CD4-positive, alpha-beta T cell treated with Interleukin-12 subunit alpha and Interleukin-12 subunit beta, for 1 hour (primary cell): ENCODE results near the gene SNX17.

ENCODE experiments used
- DNase-seq: peaks from one replicate; pipeline ENCODE4 v3.0.0-alpha.2; 2020

SNX17 gene

GRCh38 chr2:27370816-27371620 is 602 bp downstream of the SNX17 start:
- DNase-seq, result peak; percentile 44

GRCh38 chr2:27372937-27373336 is 2.5 kb downstream of the SNX17 start:
- DNase-seq, result no peak

- DNase-seq, result no peak
These were observed 3.2 kb downstream of the SNX17 start for GRCh38 chr2:27373567-27373966.

DNA sequence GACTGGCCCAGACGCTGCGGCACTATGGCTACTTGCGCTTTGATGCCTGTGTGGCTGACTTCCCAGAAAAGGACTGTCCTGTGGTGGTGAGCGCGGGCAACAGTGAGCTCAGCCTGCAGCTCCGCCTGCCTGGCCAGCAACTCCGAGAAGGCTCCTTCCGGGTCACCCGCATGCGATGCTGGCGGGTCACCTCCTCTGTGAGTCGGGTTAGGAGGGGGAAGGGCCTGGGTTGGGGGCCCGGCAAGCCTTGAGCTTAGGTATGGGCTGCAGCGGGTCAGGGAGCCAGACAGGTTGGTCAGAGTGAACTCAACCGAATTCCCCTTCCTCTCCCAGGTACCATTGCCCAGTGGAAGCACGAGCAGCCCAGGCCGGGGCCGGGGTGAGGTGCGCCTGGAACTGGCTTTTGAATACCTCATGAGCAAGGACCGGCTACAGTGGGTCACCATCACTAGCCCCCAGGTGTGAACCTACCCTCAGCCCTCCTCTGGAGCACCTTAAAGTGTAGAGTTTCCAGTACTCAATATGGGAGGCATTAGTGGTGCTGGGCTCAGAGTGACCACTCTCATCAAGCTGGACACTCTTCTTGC is 5.2 kb downstream of the SNX17 start:
- DNase-seq, result no peak

DNA sequence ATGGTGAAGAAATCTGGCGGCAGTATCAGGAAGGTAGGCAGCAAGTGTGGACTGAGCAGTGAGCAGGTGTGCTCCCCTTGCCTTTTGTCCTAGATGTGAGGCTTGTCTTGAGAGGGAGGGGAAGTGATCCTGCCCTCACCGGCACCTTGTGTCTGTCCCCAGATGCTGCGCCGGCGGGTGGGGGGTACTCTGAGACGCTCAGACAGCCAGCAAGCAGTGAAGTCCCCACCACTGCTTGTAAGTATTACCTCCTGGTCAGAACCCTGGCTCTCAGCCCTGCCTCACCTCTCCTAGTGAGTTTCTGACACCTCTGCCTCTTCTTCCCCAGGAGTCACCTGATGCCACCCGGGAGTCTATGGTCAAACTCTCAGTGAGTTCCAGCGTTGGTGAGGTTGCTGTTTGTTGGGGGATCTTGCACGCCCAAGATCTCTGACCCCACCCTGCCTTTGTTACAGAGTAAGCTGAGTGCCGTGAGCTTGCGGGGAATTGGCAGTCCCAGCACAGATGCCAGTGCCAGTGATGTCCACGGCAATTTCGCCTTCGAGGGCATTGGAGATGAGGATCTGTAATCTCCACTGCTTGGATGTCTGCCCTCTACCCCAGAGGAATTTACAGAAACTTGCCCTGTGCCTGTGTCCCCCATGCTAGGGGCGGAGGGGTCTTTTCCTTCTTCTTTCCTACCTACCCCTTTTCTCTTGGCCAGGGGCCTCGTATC is 5.9 kb downstream of the SNX17 start:
- DNase-seq, result no peak

DNA sequence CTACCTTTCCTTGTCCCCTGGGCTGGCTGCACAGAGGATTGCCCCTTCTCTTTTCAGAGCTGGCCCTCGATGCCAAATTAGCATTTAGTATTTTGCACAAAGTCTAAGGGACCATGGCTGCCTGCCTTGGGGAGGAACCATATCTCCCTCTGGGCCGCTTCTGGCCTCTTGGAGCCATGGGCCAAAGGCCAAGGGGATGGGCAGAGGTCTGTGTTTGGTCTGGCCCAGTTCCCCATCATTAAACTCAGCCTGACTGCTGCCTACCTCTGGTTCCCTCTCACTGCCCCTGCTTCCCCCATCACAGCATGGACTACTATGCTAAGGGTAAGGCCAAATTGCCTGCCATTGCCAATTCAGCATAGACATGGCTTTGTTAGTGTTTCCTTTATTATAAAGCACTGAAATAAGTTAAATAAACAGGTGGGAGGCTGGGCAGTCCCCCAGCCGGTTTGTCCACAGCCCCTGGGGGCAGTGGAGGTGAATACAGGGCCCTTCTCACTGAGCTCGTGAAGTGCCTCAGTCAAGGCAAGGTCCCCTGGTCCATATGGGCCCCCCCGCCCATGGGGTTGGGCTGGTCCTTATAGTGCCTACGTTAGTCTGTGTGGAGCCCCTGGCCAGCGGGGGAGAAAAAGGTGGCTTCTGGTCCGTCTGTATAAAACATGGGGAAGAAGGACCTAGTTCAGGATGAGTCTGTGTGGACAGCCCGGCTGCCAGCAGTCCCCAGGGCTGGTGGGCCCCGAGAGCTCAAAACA is 6.6 kb downstream of the SNX17 start:
- no peak for DNase-seq

DNA sequence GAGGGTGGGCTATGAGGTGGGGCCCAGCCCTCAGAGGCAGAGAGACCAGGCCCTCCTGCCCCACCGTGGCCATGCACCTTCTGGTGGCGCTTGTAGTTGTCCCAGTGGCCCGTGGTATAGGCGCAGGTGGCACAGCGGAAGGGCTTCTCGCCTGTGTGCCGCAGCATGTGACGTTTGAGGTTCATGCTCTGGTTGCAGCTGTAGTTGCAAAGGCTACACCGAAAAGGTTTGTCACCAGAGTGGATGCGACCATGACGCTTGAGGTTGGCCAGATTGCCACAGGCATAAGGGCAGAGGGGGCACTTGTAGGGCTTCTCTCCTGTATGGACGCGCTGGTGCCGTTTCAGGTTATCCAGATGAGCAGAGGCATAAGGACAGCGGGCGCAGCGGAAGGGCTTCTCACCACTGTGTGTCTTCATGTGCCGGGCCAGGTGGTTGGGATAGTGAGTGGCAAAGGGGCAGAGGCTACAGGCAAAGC is 7.2 kb downstream of the SNX17 start:
- DNase-seq, result no peak

DNA sequence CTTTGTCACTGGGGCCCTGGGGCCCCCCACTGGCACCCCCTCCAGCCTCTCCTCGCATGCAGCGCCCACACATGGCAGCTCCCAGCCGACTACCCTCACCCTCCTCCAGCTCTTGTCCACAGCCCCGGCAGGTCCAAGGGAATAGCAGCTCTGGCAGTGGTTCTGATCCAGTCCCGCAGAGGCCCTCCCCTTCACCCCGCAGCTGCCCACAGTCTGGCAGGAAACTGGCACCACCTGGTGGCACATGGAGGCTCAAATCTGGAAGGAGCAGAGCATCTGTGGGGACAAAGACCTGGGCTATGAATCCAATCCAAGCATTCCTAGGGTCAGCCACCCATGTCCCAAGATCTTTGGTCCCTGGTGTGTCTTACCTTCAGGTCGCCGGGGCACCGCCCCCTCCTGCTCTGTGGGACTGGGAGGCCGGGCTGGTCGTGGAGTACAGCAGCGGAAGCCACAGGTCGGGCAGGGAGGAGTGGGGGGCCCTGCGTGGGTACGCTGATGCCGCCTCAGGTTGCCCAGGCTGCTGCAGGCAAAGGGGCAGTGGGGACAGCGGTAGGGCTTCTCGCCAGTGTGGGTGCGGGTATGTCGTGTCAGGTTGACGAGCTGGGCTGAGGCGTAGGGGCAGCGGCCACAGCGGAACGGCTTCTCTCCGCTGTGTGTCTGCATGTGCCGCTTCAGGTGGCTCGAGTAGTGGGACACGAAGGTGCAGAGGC is 7.8 kb downstream of the SNX17 start:
- peak; percentile 19 for DNase-seq

GRCh38 chr2:27378809-27379290 is 8.4 kb downstream of the SNX17 start:
- no peak for DNase-seq

DNA sequence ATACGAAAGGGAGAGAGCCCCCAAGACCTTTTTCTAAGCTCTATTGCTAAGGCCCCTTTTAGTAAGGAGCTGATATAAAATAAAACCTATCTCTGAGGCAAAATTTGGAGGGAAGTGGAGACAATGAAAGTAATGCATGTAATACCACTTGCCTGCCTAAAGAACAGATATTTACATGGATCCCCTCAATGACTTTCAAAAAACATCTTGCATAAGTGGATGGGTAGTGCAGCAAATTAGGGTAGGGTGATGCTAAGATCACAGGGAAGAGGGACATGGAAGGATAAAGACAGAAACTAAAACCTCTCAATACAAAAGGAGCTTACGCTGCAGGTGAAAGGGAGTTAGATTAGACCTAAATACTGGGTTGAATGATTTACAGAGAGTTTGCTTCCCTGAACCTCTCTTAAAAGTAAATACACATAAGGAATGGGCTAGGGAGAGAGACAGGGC is 9.0 kb downstream of the SNX17 start:
- DNase-seq, result no peak

DNA sequence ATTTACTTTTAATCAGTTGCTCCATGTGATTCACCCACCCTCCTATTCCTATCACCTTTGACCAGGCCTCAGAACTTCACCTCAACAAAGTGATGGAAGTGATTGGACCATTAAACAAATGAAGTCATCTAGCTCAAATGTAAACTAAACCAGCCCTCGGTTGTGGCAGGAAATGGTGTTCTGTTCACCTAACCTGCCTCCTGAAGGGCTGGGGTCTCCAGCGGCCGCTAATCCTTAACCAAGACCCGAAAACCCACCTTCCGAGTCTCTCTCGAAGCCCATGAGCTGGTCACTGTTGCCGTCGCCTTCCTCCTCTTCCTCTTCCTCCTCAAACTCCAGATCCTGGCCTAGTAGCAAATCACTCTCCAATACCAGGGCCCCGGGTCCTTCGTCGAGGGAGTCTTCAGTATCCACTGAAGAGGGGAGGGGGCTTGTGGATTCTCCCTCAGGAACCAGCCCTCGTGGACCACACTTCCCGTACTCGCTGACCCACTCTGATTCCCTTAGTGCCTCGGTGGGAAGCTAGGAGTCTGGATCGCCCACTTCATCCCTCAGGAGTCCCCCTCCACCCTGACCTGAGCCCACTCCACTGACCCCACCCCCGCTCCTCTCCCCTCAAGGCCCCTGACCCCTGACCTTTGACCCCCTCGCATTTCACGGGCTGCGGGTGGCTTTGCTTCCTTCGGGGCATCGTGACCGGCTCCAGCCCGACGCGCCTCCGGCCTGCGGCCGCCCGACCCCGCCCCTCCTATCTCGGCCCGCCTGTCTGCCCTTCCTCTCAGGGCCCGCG is 9.6 kb downstream of the SNX17 start:
- peak; percentile 43 for DNase-seq

- DNase-seq, result peak; percentile 92
These were observed 10.5 kb downstream of the SNX17 start, which contains the start of gene ZNF513 for GRCh38 chr2:27380626-27381545. ZNF513 (minus strand) TSS chr2:27380734; CDS start chr2:27380526, 208 bp downstream.

DNA sequence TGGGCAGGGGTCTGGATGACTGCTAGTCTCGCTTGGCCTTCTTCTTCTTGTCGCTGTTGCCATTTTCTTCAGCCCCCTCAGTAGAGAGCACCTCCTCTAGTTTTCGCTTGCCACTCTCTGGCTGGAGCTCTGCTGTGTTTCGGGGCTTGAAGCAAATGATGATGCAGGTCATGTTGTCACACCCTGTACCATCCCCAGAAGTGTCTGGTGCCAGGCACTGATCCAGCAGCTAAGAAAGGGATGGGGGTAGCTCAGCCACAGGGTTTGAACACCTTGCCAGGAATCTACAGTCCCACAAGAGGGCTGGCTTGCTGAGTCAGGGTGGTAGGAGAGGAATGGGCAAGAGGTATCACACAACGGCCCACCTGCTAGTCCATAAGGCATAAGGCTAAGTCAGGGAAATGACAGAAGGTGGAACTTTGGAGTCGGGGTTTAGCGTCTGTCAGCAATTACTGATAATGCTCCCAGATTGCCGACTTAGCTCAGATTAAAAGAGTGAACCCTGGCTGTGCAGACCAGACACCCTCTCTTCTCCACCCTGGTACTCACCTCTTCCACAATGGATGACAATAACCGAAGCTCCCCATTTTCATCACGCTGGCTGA is 11.3 kb downstream of the SNX17 start:
- DNase-seq, result no peak

- DNase-seq, result peak; percentile 67
These were observed 20.6 kb downstream of the SNX17 start for GRCh38 chr2:27390822-27391679.

DNA sequence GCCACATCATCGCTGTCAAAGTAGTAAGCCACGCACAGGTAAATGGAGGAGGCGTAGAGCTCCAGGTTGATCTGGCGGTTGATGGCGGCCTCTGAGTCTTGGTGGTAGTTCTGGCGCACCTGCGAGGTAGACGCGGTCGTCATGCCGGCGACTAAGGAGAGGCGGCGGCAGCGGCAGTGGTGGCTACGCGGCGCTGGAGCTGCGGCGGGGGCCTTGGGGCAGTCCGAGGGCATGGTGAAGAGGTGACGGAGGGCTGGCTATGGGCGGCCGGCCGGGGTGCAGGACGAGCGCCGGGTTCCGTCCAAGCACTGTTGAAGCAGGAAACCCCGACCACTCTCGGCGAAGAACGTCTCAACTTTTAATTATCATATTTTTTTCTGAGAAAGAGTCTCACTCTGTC is 22.8 kb downstream of the SNX17 start:
- no peak for DNase-seq

GRCh38 chr2:27398962-27399361 is 28.5 kb downstream of the SNX17 start:
- DNase-seq, result no peak

- DNase-seq, result no peak
These were observed 30.1 kb downstream of the SNX17 start for GRCh38 chr2:27400348-27401135.
